ENCODE measurements around the gene EIF4A2. TPM values are rescaled to one million over a fixed set of nuclear protein-coding genes. Genes with fewer than 3 reads are reported as not detected.

Gene EIF4A2
- total RNA-seq, 1 donor from 2014 or later = 1,764 TPM

DNA sequence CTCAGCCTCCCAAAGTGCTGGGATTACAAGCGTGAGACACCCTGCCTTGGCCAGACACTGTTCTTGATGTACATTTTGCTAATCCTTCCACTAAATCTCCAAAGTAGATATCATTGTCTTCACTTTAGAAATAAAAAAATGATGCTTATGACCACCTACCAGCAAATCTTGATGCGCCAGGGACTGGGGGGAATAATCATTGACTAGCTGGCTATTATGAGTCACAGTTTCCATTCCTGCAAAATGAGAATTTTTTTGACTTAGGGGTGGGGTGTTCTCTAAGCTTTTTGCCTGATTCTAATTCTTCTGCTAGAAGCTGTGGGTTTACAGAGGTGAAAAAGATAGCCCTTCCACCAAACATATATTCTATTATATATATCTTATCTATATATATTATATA, 40.0 kb downstream of the EIF4A2 start:
- no peak overlapping the region for H3K9ac ChIP-seq
- no peaks in the 10 kb centered on the region for H3K79me2 ChIP-seq (ENCODE audit: low read depth)
- no peak overlapping the region for H3K27ac ChIP-seq
- Mint-ChIP-seq H3K36me3 (no peaks in the 10 kb centered on the region), H3K9me3 (no peaks in the 10 kb centered on the region), H3K4me3 (no peak overlapping the region), H3K4me1 (peaks cover 26% of the 10 kb centered on the region), H3K27ac (no peak overlapping the region), H3K27me3 (ENCODE audit: insufficient read depth, low read depth) (peaks cover 19% of the 10 kb centered on the region)
- DNase-seq (ENCODE audit: low spot score) = no peak
- no peak overlapping the region for H3K4me2 ChIP-seq
- peaks cover 26% of the 10 kb centered on the region for H3K4me1 ChIP-seq
- no peaks in the 10 kb centered on the region for H3K36me3 ChIP-seq
- no peak for TF ChIP-seq EZH2phosphoT487 (IDR thresholded peaks at IDR 0.05)
- TF ChIP-seq EZH2 (IDR thresholded peaks at IDR 0.05) = no peak
- TF ChIP-seq, protein P1, sequence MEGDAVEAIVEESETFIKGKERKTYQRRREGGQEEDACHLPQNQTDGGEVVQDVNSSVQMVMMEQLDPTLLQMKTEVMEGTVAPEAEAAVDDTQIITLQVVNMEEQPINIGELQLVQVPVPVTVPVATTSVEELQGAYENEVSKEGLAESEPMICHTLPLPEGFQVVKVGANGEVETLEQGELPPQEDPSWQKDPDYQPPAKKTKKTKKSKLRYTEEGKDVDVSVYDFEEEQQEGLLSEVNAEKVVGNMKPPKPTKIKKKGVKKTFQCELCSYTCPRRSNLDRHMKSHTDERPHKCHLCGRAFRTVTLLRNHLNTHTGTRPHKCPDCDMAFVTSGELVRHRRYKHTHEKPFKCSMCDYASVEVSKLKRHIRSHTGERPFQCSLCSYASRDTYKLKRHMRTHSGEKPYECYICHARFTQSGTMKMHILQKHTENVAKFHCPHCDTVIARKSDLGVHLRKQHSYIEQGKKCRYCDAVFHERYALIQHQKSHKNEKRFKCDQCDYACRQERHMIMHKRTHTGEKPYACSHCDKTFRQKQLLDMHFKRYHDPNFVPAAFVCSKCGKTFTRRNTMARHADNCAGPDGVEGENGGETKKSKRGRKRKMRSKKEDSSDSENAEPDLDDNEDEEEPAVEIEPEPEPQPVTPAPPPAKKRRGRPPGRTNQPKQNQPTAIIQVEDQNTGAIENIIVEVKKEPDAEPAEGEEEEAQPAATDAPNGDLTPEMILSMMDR (IDR thresholded peaks at IDR 0.05) = no peak
- peaks cover 10% of the 10 kb centered on the region for H4K20me1 ChIP-seq (ENCODE audit: low read depth)
- H2AFZ ChIP-seq (replicated peaks) = no peak overlapping the region
- H3K9me3 ChIP-seq (ENCODE audit: low read depth) = no peaks in the 10 kb centered on the region
- peaks cover 34% of the 10 kb centered on the region for H3F3A ChIP-seq (ENCODE audit: low read depth)
- peaks cover 43% of the 10 kb centered on the region for H3K27me3 ChIP-seq
- no peak overlapping the region for H3K4me3 ChIP-seq

DNA sequence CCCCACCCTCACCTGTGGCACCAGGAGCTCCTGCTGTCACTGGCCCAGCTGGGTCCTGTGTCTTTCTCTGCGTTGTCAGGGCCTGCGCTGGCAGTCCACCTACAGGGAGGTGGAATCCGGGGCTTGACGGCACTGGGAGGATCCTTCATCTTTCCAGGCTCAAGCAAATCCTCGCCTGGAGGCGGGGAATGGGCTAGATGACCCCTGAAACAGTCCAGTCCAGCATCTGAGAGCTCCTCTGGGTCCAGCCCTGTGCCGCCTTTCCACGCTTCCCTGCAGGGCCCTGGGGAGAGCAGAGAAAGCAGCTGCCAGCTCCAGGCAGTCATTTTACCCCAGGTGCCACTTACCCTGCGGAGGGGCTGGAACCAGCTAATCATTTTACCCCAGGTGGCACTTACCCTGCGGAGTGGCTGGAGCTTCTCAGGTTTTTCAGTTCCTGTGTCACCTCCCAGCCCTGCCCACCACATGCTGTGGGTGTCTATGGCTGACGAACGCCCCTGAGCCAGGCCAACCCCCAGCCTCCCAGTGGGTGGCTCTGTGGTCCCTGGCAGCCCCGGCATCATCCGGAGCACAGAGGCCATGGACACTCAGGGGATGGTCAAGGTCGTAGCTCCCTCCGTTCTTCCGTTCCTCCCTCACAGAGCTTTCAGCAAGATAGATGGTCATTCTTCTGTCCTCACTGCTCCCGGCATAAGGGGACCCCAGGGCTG, 41.2 kb downstream of the EIF4A2 start:
- no peaks in the 10 kb centered on the region for H3K79me2 ChIP-seq (ENCODE audit: low read depth)
- H3K27ac ChIP-seq = no peak overlapping the region
- no peak overlapping the region for H3K27ac Mint-ChIP-seq
- H3K4me3 Mint-ChIP-seq = peak overlapping the region; percentile 83
- no peaks in the 10 kb centered on the region for H3K36me3 ChIP-seq
- H3K4me3 ChIP-seq = peak overlapping the region; percentile 73
- TF ChIP-seq, protein P1 (IDR thresholded peaks at IDR 0.05) = no peak
- TF ChIP-seq EZH2 (IDR thresholded peaks at IDR 0.05) (no peak), EZH2phosphoT487 (IDR thresholded peaks at IDR 0.05) (no peak)
- no peak overlapping the region for H3K9ac ChIP-seq
- peak overlapping the region; percentile 45 for H2AFZ ChIP-seq (replicated peaks)
- peaks cover 10% of the 10 kb centered on the region for H4K20me1 ChIP-seq (ENCODE audit: low read depth)
- no peaks in the 10 kb centered on the region for H3K36me3 Mint-ChIP-seq
- peaks cover 34% of the 10 kb centered on the region for H3K4me1 ChIP-seq
- peaks cover 26% of the 10 kb centered on the region for H3K27me3 Mint-ChIP-seq (ENCODE audit: insufficient read depth, low read depth)
- H3K27me3 ChIP-seq = peaks cover 55% of the 10 kb centered on the region
- no peaks in the 10 kb centered on the region for H3K9me3 ChIP-seq (ENCODE audit: low read depth)
- H3K9me3 Mint-ChIP-seq = no peaks in the 10 kb centered on the region
- peaks cover 39% of the 10 kb centered on the region for H3F3A ChIP-seq (ENCODE audit: low read depth)
- DNase-seq (ENCODE audit: low spot score) = peak; percentile 39
- H3K4me2 ChIP-seq = peak overlapping the region; percentile 98
- peaks cover 31% of the 10 kb centered on the region for H3K4me1 Mint-ChIP-seq

DNA sequence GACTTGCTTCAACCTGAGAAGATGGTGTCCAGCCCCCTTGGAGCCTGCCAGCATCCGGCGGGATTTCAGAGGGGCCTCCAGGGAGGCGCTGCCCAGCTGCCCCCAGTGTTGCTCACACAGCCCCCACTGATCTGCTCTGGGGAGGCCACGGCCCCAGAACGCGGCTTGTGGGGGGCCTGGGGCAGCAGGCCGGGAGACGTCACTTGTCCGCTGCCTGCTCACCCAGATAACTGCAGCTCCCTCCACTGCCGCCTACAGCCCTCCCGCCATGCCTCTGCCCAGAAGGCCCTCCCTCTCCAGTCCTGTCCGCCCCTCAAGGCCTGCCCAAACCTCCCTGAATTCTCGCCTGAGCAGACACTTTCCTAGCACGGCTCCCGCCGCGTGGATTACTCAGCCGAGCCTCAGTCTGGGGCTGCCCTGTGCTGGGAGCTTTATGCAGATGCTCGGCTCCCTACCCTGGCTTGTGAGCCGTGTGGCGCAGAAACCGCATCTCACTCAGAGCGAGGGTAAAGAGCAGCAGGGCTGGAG, 42.0 kb downstream of the EIF4A2 start:
- no peak overlapping the region for H3K27ac ChIP-seq
- peak overlapping the region; percentile 73 for H3K4me3 ChIP-seq
- H3K4me3 Mint-ChIP-seq = peak overlapping the region; percentile 83
- H3F3A ChIP-seq (ENCODE audit: low read depth) = peaks cover 39% of the 10 kb centered on the region
- H3K36me3 Mint-ChIP-seq = no peaks in the 10 kb centered on the region
- no peaks in the 10 kb centered on the region for H3K79me2 ChIP-seq (ENCODE audit: low read depth)
- H3K27me3 ChIP-seq = peaks cover 63% of the 10 kb centered on the region
- peak overlapping the region; percentile 72 for H3K27ac Mint-ChIP-seq
- DNase-seq (ENCODE audit: low spot score) = peak; percentile 81
- H3K4me2 ChIP-seq = peak overlapping the region; percentile 98
- H3K9me3 Mint-ChIP-seq = no peaks in the 10 kb centered on the region
- TF ChIP-seq, protein P1 (IDR thresholded peaks at IDR 0.05) = no peak
- no peak for TF ChIP-seq EZH2phosphoT487 (IDR thresholded peaks at IDR 0.05)
- TF ChIP-seq EZH2 (IDR thresholded peaks at IDR 0.05) = no peak
- peak overlapping the region; percentile 45 for H2AFZ ChIP-seq (replicated peaks)
- peaks cover 10% of the 10 kb centered on the region for H4K20me1 ChIP-seq (ENCODE audit: low read depth)
- H3K36me3 ChIP-seq = no peaks in the 10 kb centered on the region
- peaks cover 34% of the 10 kb centered on the region for H3K4me1 Mint-ChIP-seq
- peaks cover 34% of the 10 kb centered on the region for H3K4me1 ChIP-seq
- H3K9ac ChIP-seq = no peak overlapping the region
- H3K27me3 Mint-ChIP-seq (ENCODE audit: insufficient read depth, low read depth) = peaks cover 31% of the 10 kb centered on the region
- no peaks in the 10 kb centered on the region for H3K9me3 ChIP-seq (ENCODE audit: low read depth)

Measured in neural progenitor cell (in vitro differentiated cells).